ENCODE results near the gene COG2. TPM values are rescaled to one million over a fixed set of nuclear protein-coding genes. Genes with fewer than 3 reads are reported as not detected.

COG2 gene
- total and polyA plus RNA-seq, 7 experiments from 2014 or later = 21.6 to 47.5 (median 35.3) TPM

GRCh38 chr1:230709619-230710542 is 67.6 kb downstream of the COG2 start:
- no peaks in the 10 kb centered on the region for H3K27me3 ChIP-seq (ENCODE audit: control insufficient read depth in 2 of 2, insufficient read depth in 2 of 2, low read length in 2 of 2)
- H3K9me3 ChIP-seq (ENCODE audit: control insufficient read depth in 2 of 3, low read length in 3 of 3) = no peaks in the 10 kb centered on the region
- H3K4me3 ChIP-seq (ENCODE audit: low read length) = no peak overlapping the region
- DNase-seq (no peak), ATAC-seq (no peak)
- Mint-ChIP-seq H3K27ac (no peak overlapping the region), H3K9me3 (peaks cover 0 to under 1% (median 0%) of the 10 kb centered on the region in 11 donors), H3K4me3 (no peak overlapping the region), H3K36me3 (no peaks in the 10 kb centered on the region), H3K4me1 (peaks cover 0 to 7% (median 0%) of the 10 kb centered on the region in 7 donors), H3K27me3 (peaks cover 0 to 24% (median 10%) of the 10 kb centered on the region in 5 donors)
- H3K4me1 ChIP-seq (ENCODE audit: control insufficient read depth in 2 of 2, insufficient read depth in 2 of 2, low read length in 2 of 2) = no peaks in the 10 kb centered on the region
- no peaks in the 10 kb centered on the region for H3K36me3 ChIP-seq (ENCODE audit: control insufficient read depth in 2 of 3, insufficient read depth in 3 of 3, low read length in 3 of 3)
- CTCF ChIA-PET = no interaction called here
- no peak overlapping the region for H3K27ac ChIP-seq (ENCODE audit: low read depth, low read length)
- intact Hi-C loops (cut with micrococcal nuclease) = no loop called here
- POLR2A ChIA-PET = no interaction called here

- ChIA-PET POLR2A (no interaction called here), CTCF (no interaction called here)
- no peak for DNase-seq
- Mint-ChIP-seq H3K9me3 (peaks cover 0 to under 1% (median 0%) of the 10 kb centered on the region in 11 donors), H3K4me3 (no peak overlapping the region), H3K4me1 (peaks cover 0 to 7% (median 0%) of the 10 kb centered on the region in 7 donors), H3K36me3 (no peaks in the 10 kb centered on the region), H3K27ac (no peak overlapping the region), H3K27me3 (peaks cover 0 to 24% (median 13%) of the 10 kb centered on the region in 5 donors)
- Histone ChIP-seq H3K27me3 (ENCODE audit: control insufficient read depth in 2 of 2, insufficient read depth in 2 of 2, low read length in 2 of 2) (no peaks in the 10 kb centered on the region), H3K4me1 (ENCODE audit: control insufficient read depth in 2 of 2, insufficient read depth in 2 of 2, low read length in 2 of 2) (no peaks in the 10 kb centered on the region), H3K27ac (ENCODE audit: low read depth, low read length) (no peak overlapping the region), H3K36me3 (ENCODE audit: control insufficient read depth in 2 of 3, insufficient read depth in 3 of 3, low read length in 3 of 3) (no peaks in the 10 kb centered on the region), H3K4me3 (ENCODE audit: low read length) (no peak overlapping the region), H3K9me3 (ENCODE audit: control insufficient read depth in 2 of 3, low read length in 3 of 3) (no peaks in the 10 kb centered on the region)
- intact Hi-C loops (cut with micrococcal nuclease) = no loop called here
- no peak for ATAC-seq
These were observed 68.2 kb downstream of the COG2 start for GRCh38 chr1:230710543-230710904.

DNA sequence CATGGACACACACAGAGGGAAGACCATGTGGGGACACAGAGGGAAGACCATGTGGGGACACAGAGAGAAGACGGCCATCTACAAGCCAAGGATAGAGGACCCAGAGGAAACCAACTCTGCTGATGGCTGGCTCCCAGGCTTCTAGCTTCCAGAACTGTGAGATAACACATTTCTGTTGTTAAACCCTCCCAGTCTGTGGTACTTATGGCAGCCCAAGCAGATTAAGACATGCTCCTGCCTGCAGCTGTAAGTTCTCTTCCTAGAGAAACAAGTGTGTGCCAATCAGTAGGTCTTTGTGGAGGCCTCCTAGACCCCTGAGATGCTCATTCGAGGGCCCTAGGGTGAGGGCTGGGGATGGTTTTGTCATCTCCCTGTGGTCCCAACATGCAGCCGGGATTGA is 69.0 kb downstream of the COG2 start:
- Histone ChIP-seq H3K9me3 (ENCODE audit: control insufficient read depth in 2 of 3, low read length in 3 of 3) (no peaks in the 10 kb centered on the region), H3K36me3 (ENCODE audit: control insufficient read depth in 2 of 3, insufficient read depth in 3 of 3, low read length in 3 of 3) (no peaks in the 10 kb centered on the region), H3K27ac (ENCODE audit: low read depth, low read length) (no peak overlapping the region), H3K4me1 (ENCODE audit: control insufficient read depth in 2 of 2, insufficient read depth in 2 of 2, low read length in 2 of 2) (no peaks in the 10 kb centered on the region), H3K27me3 (ENCODE audit: control insufficient read depth in 2 of 2, insufficient read depth in 2 of 2, low read length in 2 of 2) (no peaks in the 10 kb centered on the region), H3K4me3 (ENCODE audit: low read length) (no peak overlapping the region)
- Mint-ChIP-seq H3K9me3 (peaks cover 0 to 8% (median 0%) of the 10 kb centered on the region in 11 donors), H3K4me3 (no peak overlapping the region), H3K4me1 (peaks cover 0 to 7% (median 0%) of the 10 kb centered on the region in 7 donors), H3K27ac (no peak overlapping the region), H3K27me3 (peaks cover 0 to 24% (median 19%) of the 10 kb centered on the region in 5 donors), H3K36me3 (no peaks in the 10 kb centered on the region)
- ChIA-PET CTCF (no interaction called here), POLR2A (no interaction called here)
- DNase-seq (no peak), ATAC-seq (no peak)
- intact Hi-C loops (cut with micrococcal nuclease) = no loop called here

DNA sequence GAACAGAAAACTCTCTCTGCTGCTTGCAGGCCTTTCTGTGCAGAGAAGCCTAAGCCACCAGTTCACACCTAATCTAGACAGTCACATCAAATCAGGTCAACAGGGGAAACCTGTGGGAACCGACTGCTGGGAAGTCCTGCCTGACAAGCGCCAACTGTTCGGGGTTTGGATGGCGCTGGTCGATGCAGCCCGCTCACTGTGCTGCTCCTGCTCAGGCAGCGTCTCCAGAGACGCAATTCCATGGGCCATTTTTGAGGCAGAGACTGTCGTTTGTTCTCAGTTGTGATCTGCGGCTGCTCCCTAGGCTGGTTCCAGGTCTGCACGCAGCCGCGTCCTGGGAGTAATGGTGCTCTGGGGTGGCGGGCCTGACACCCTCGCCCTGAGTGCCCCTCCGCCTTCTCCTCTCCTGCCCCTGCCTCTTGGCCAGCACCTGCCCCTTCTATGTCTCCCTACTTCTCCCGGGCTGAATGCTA is 70.2 kb downstream of the COG2 start:
- Histone ChIP-seq H3K27ac (ENCODE audit: low read depth, low read length) (no peak overlapping the region), H3K4me3 (ENCODE audit: low read length) (no peak overlapping the region), H3K4me1 (ENCODE audit: control insufficient read depth in 2 of 2, insufficient read depth in 2 of 2, low read length in 2 of 2) (no peaks in the 10 kb centered on the region), H3K36me3 (ENCODE audit: control insufficient read depth in 2 of 3, insufficient read depth in 3 of 3, low read length in 3 of 3) (no peaks in the 10 kb centered on the region), H3K9me3 (ENCODE audit: control insufficient read depth in 2 of 3, low read length in 3 of 3) (no peaks in the 10 kb centered on the region), H3K27me3 (ENCODE audit: control insufficient read depth in 2 of 2, insufficient read depth in 2 of 2, low read length in 2 of 2) (no peaks in the 10 kb centered on the region)
- H3K27ac Mint-ChIP-seq = no peak overlapping the region
- intact Hi-C loops (cut with micrococcal nuclease) = no loop called here
- H3K4me3 Mint-ChIP-seq = no peak overlapping the region
- ChIA-PET POLR2A (no interaction called here), CTCF (no interaction called here)
- peaks cover 0 to 14% (median 4%) of the 10 kb centered on the region in 11 donors for H3K9me3 Mint-ChIP-seq
- H3K36me3 Mint-ChIP-seq = no peaks in the 10 kb centered on the region
- peaks cover 0 to 7% (median 0%) of the 10 kb centered on the region in 7 donors for H3K4me1 Mint-ChIP-seq
- H3K27me3 Mint-ChIP-seq = peaks cover 4 to 28% (median 19%) of the 10 kb centered on the region in 5 donors
- ATAC-seq (no peak), DNase-seq (no peak)

- Histone ChIP-seq H3K4me1 (ENCODE audit: control insufficient read depth in 2 of 2, insufficient read depth in 2 of 2, low read length in 2 of 2) (no peaks in the 10 kb centered on the region), H3K4me3 (ENCODE audit: low read length) (no peak overlapping the region), H3K27ac (ENCODE audit: low read depth, low read length) (no peak overlapping the region), H3K36me3 (ENCODE audit: control insufficient read depth in 2 of 3, insufficient read depth in 3 of 3, low read length in 3 of 3) (no peaks in the 10 kb centered on the region), H3K9me3 (ENCODE audit: control insufficient read depth in 2 of 3, low read length in 3 of 3) (no peaks in the 10 kb centered on the region), H3K27me3 (ENCODE audit: control insufficient read depth in 2 of 2, insufficient read depth in 2 of 2, low read length in 2 of 2) (no peaks in the 10 kb centered on the region)
- DNase-seq (no peak), ATAC-seq (no peak)
- H3K27ac Mint-ChIP-seq = no peak overlapping the region
- peaks cover 0 to 14% (median 4%) of the 10 kb centered on the region in 11 donors for H3K9me3 Mint-ChIP-seq
- ChIA-PET CTCF (no interaction called here), POLR2A (no interaction called here)
- no peaks in the 10 kb centered on the region for H3K36me3 Mint-ChIP-seq
- peaks cover 0 to 28% (median 19%) of the 10 kb centered on the region in 5 donors for H3K27me3 Mint-ChIP-seq
- intact Hi-C loops (cut with micrococcal nuclease) = no loop called here
- H3K4me1 Mint-ChIP-seq = peaks cover 0 to 5% (median 0%) of the 10 kb centered on the region in 7 donors
- no peak overlapping the region for H3K4me3 Mint-ChIP-seq
These were observed 70.9 kb downstream of the COG2 start for GRCh38 chr1:230713138-230713537.

DNA sequence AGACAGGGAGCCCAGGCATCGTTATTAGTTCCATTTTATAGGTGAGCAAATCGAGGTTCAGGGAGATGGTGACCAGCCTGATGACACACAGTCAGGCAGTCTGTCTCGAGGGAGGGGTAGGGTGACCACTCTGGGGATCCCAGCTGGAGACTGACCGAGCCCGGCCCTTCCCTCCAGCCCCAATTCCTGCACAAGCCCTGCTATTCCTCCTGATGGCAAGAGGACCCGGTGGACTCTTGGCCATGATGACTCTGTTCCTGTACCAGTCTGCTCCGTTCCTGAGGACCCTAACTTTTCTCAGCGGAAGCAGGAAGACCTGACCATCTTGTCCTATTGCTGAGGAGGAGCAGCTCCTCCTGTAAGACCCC is 71.2 kb downstream of the COG2 start:
- H3K4me3 ChIP-seq (ENCODE audit: low read length) = no peak overlapping the region

More for the DNA sequence above, 71.2 kb downstream of the COG2 start:
- CTCF ChIA-PET = no interaction called here
- Histone ChIP-seq H3K9me3 (ENCODE audit: control insufficient read depth in 2 of 3, low read length in 3 of 3) (no peaks in the 10 kb centered on the region), H3K36me3 (ENCODE audit: control insufficient read depth in 2 of 3, insufficient read depth in 3 of 3, low read length in 3 of 3) (no peaks in the 10 kb centered on the region), H3K4me1 (ENCODE audit: control insufficient read depth in 2 of 2, insufficient read depth in 2 of 2, low read length in 2 of 2) (no peaks in the 10 kb centered on the region), H3K27me3 (ENCODE audit: control insufficient read depth in 2 of 2, insufficient read depth in 2 of 2, low read length in 2 of 2) (no peaks in the 10 kb centered on the region), H3K27ac (ENCODE audit: low read depth, low read length) (no peak overlapping the region)
- Mint-ChIP-seq H3K4me3 (no peak overlapping the region), H3K27ac (no peak overlapping the region), H3K4me1 (peaks cover 0 to 5% (median 0%) of the 10 kb centered on the region in 7 donors), H3K36me3 (no peaks in the 10 kb centered on the region), H3K27me3 (peaks cover 0 to 30% (median 22%) of the 10 kb centered on the region in 5 donors), H3K9me3 (peaks cover 0 to 14% (median 4%) of the 10 kb centered on the region in 11 donors)
- DNase-seq (no peak), ATAC-seq (no peak)
- POLR2A ChIA-PET = no interaction called here
- intact Hi-C loops (cut with micrococcal nuclease) = no loop called here
